Umbilical cord (tissue), 2 donors: ENCODE results near the gene TSPAN14. TPM values are rescaled to one million over a fixed set of nuclear protein-coding genes. Genes with fewer than 3 reads are reported as not detected.
"Not testable (repeated sequence)": the region's sequence is repeated elsewhere in the genome, so short reads cannot be mapped to it uniquely, and the experiment has no call there.

Source experiments
- DNase-seq: peaks from one replicate; pipeline ENCODE4 v3.0.0-alpha.2; 2015; ENCODE audit warnings: low spot score
- total RNA-seq: library from RNA; depleted of rRNA; stranded (reverse); fragments of >200 nt; gene quantifications from one replicate; pipeline ENCODE4 v1.2.3, GENCODE V29; 2014; ENCODE audit warnings: low replicate concordance; ENCODE audit not compliant: insufficient read depth

TSPAN14 gene, protein sequence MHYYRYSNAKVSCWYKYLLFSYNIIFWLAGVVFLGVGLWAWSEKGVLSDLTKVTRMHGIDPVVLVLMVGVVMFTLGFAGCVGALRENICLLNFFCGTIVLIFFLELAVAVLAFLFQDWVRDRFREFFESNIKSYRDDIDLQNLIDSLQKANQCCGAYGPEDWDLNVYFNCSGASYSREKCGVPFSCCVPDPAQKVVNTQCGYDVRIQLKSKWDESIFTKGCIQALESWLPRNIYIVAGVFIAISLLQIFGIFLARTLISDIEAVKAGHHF
- total RNA-seq, result 32.7 TPM

DNA sequence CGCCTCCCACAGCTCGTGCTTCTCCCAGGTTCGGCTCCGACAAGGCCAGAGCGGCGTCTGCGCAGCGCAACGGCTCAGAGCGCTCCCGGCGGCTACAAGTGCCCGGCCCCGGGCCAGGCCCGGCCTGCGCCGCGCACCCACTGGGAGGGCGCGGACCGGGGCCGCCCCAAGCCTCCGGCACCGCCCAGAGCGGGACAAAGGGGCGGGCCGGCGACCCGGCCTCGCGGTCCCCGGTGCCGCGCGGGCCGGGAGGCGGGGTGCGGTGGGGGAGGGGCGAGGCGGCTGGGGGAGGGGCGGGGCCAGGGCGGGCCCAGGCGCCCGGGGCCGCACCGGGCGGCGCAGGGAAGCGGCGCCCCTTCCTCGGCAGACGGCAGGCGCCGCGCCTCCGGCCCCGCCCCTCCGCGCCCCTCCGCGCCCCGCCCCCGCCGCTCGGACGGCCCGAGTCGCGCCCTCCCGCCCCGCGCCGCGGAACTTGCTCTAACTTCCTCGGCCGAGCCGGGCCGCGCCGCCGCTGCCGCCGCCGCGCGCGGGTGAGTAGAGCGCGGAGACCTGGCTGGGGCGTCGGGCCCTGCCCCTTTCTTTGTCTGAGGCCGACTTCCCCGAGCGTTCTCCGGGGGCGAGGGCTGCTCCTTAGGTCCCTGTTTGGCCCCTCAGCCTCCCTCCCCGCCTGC, at the start of gene TSPAN14:
Gene TSPAN14 (plus strand): TSS at position 469 of the 671 bp plus-strand sequence. CDS start 34,924 bp downstream, outside the sequence.
- DNase-seq, result peak; percentile 83

DNA sequence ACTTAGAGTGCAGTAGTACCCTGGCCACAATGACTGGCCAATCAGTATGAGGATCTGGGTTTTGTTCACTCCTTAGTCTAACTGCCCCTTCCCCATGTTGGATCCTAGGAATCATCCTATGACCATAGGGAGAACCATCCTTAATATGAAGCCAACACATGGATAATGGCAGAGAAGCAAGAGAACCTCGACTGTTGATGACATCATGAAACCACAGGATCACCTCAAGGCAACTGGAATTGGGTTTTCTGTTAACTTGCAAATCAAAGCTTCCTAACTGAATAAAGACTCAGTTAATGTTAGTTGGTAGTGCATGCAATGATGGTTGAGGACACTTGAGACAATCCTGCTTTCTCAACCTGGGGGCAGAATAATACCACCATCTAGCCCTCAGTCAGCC, 49.1 kb upstream of the TSPAN14 start:
- no peak for DNase-seq

DNA sequence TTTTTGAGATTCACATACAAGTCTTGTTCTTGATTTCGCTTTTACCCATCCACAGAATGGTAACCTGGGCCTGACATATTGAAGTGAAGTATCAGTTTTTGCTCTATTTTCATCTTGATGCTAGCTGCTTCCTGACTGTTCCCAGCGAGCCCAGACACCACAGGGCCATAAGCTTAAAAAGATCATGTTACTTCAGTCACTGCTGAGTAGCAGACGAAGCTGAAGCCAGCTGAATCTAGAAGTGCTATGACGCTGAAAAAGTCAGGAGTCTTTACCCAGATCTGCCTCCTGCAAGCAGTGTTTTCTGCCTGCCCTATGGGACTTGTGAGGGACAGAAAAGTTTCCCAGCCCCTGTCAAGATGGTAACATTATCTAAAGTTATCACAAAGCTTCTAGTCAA, 48.5 kb upstream of the TSPAN14 start:
- peak; percentile 79 for DNase-seq

DNA sequence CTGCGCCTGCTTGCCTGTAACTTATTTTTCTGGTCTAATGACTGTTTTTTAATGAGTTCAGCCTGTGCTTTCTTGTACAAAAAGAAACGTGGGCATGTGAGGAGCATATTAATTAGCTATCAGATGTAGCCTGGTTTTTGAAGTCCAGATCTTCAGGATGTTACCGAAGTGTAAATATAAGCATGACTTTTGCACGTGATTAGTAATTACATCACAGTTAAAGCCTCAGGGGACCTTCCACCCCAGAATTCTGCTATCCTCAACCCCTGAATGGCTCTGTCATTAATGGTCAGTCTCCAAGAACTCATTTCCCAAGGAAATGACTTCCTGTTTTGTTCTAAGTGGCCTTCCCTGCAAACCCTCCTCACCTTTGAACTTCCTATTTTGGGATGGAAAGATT, 47.9 kb upstream of the TSPAN14 start:
- no peak for DNase-seq

DNA sequence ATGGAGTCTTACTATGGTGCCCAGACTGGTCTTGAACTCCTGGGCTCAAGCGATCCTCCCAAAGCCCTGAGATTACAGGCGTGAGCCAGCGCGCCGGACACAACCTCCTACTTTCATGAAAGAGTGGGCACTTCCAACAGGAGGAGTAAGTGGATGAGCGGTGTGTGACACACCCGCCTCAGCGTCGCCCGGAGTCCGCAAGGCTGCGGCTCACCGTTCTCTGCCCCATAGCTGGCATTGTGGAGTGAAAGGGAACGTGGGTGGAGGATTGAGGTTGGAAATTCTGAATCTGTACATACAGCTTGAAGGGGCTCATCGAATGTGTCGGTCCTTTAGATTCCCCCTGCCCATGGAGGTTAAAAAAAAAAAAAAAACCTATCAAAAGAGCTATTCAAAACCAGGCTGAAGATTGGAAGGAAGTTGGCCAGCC, 46.3 kb upstream of the TSPAN14 start:
- peak; percentile 33 for DNase-seq

DNA sequence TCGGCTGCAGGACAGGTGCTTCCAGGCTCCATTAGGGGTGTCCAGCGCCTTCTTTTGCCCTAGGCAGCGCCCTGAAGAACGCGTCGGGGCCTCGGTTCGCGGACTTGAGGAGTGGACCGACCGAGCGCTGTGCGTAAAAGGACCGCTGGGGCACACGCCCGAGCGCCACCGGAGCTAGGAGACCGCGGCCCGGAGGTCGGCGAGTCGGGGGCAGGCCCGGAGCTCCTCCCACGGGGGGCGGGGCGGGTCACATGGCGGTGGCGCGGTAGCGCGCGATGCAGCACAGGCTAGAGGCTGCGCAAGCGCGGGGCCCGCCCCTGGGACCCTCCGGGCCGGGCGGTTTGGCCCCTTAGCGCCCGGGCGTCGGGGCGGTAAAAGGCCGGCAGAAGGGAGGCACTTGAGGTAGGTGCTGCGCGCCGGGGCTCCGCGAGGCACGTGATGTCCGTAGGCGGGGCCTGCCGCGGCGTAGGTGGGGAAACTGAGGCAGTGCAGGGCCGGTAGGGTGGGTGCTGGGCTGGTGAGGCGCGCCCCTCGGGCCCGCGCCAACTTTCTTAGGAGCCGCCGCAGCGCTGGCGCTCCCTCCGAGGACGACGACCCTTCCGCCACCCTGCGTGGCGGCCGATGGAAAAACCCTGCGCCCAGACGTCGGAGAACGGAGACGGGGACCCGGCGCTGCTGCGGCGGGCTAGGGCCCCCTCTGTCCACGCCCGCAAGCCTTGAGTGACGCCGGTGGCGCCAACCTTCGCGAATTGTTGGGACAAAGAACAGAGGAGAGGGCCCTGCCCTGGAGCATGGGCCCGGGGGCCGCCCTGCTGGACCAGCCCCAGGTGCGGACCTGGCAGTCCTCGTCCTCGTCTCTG, 45.6 kb upstream of the TSPAN14 start, which contains the start of gene PRXL2A:
Gene PRXL2A (plus strand): TSS at position 310 of the 860 bp plus-strand sequence. CDS start 11,917 bp downstream, outside the sequence.
- DNase-seq, result peak; percentile 81

DNA sequence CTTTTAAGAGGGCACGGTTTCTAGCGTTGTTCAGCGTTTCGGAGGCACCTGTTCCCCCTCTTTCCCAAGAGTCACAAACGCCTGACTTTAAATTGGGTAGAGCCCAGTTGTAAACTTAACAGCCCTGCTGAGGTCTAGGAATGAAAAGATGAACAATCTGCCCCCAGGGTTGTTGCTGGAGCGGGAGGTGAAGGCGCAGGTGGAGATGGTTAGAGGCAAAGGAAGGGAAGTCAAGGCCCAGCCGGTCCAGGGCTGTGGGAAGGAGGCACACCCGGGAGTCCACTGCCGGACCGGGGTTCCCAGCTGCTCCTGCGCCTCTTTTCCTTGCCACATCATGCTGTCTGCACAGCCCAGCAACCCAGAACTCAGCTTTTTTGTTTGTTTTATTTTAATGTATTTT, 45.0 kb upstream of the TSPAN14 start:
- no peak for DNase-seq

DNA sequence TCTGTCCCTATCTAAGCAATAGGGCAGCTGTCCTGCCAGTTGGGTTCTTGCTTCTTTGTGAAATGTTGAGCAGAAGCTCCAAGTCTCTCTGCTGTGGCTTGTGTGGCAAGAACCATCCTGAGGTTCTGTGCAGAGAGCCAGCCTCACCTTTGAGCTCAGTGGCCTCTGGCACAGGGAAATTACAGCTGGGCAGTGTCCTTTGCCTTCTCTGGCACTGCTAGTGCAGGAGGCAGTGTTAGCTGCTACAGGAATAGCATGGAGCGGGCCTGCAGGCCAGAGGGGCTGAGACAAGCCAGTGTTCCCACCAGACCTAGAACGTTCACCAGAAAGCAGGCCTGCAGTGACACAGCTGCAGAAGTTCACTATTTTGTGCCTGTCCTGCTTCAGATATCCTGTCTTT, 44.0 kb upstream of the TSPAN14 start:
- DNase-seq, result no peak

DNA sequence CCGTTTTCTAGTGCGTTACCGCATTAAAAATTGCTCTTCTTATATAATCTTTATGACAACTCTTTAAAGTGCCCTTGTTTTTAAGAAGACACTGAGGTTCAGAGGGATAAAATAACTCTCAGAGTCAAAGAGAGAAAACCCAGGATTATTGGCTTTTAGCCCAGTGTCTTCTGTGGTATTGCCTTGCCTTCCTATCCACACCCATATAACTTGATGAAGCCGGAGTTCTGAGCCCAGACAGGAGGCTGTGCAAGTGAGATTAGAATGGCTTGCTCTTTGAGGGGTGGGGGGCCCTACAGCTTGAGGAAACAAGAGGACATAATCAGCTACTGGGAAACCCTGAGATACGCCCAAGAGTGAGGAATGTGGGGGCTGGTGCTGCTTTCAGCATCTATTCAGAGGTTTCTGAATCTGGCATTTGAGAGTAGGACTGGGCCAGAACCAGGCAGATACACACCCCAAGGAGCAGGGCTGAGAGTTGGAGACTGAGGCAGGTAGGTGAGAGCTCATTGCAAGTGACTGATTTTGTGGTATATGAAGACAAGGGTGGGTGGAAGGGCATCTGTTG, 43.4 kb upstream of the TSPAN14 start:
- peak; percentile 93 for DNase-seq

DNA sequence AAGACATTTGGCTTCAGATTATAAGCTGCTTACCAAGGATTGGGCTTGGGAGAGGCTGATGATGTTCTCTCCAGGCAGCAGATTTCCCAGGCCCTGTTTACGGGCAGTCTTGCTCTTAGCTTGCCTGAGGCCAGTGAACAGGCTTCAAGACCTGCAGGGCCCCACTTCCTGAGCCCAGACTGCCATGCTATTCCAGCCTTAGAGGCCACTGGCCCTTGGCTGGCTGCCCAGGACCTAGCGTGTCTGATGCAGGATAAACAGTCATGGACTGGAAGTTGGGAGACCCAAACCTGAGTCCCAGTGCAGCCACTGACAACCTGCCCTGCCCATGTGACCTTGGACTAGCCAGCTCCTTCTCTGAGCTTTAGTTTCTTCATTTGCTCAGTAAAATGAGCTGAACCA, 42.8 kb upstream of the TSPAN14 start:
- DNase-seq, result no peak

DNA sequence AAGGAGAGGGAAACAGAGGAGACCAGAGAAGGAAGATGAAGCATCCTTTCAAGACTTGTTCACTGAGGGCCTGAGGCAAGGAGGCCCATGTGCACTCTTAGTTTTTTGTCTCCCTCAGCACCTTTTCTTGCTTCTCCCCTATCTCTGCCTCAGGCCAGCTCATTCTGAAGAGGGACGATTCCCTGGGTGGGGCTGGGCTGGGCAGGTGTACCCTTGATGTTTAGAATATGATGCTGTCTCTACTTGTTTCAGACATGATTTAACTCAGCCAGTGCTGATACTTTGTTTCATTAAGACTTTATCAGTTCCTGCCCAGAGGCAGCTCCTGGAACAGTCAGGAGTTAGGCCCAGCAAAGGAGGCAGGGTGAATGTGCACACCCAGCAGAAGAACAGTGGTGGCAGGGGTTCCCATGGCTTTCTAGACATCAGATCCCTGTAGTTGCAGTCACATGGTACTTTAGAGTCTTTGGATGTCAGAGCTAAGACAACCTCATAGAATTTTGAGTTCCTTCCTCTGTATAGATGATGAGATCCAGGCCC, 42.4 kb upstream of the TSPAN14 start:
- DNase-seq, result peak; percentile 47

DNA sequence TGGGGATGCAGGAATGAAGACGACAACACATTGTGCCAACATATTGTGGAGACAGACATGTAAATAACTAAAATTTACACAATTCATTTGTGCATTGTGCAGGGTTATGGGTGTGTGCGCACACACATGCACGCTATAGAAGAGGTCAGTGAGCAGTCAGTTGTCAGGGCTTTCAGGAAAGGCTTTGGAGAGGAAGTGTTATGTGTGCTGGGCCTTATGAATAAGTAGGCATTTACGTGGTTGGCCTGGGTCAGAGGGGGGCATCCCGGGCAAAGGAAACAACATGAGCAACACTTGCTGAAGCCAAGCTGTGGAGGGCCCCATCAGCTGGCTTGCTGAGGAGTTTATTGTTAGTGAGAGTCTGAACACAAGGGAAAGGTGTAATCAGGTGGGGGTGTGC, 41.6 kb upstream of the TSPAN14 start:
- peak; percentile 35 for DNase-seq

DNA sequence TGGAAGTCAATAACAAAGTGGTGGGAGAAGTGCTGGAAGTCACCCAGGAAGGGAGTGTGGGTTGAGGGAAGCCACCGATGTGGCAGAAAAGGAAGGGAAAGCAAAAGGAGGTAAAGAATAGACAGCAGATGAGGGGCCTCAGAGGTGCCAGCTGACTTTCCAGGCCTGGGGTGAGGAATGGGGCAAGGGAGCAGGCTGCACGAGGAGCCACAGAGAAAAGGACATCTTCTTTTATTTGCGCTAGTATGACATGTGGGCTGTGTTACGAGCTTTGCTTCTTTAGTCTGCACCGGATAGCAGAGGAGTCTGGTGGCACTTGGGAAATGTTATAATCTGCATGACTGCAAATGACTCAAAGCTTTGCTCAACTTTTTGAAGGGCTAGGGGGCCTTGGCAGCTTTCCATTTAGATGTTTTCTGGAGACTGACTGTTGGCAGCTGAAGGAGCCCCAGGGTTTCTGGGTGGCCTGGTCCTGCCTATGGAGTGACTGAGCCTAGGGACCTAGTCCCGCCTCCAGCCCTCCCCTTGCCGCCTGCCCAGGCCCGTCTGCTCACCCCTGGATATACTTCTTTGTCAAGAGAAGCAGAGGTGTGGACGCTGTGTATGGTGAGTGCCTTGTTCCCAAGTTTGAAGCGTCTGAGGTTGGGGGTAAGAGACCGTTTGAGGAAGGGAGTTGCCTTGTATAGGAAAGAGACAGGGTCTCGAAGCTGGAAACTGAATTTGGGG, 40.7 kb upstream of the TSPAN14 start:
- DNase-seq, result peak; percentile 86

DNA sequence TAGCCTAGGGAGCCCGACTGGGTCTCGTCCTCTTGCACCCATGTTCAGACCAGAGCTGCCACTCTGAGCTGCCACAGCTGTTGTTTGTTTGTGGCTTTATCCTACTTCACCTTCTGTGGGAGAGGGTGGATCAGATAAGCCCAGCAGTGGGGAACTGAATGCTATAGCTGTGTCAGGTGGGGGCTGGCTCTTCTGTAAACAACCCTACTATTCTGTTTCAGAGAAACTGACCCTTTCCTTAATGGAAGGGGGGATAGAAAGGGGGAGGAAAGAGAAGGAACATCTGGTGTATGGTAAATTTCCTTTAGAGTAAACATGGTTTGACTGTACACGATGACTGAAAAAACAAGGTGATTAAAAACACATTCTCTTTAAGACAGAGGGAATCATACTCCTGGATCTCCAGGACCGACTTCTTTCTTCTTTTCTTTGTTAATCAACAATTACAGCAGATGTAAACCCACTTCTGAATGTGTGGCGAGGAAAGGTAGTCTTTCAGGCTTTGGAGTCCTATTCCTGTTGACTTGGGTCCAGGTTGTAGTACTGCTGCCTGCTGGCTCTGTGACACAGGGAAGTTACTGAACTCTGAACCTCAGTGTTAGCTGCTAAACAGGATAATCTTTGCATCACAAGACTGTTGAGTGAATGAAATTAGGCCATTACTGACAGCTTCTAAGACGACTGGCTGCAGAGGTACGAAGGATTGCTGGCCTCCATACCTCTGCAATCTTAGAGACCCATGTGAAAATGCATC, 39.8 kb upstream of the TSPAN14 start:
- no peak for DNase-seq

DNA sequence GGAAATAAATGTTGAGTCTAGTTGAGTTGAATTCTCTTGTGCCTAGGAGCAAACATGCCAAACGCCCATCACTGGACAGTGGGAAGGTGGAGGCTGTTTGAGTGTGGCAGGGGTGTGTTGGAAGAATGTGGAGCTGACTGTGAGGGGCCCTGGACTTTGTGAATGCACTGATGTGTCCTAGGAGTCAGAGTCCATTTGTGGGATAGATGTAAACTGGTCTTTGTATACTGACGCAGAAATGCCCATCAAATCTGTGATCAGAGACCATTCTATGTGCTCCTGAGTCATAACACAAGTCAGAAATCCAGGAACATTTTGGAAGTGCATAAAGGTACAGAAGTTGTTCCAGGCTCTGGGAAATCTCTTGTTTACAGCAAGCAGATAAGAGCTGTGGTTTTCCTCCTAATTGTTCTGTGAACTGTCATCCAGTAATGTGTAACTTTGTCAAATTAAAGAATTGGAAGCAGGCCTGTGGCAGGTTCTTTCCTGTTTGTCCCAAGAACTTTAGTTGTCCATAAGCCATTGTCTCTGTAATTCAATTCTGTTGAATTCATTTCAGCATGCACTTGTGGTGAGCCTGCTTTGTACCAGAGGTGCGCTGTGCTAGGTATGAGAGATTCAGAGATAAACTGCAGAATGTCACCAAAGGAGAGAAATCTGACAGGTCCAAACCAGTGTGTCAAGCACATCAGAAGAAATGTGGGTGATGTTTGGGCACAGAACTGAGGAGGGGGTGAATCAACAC, 38.2 kb upstream of the TSPAN14 start:
- no peak for DNase-seq

DNA sequence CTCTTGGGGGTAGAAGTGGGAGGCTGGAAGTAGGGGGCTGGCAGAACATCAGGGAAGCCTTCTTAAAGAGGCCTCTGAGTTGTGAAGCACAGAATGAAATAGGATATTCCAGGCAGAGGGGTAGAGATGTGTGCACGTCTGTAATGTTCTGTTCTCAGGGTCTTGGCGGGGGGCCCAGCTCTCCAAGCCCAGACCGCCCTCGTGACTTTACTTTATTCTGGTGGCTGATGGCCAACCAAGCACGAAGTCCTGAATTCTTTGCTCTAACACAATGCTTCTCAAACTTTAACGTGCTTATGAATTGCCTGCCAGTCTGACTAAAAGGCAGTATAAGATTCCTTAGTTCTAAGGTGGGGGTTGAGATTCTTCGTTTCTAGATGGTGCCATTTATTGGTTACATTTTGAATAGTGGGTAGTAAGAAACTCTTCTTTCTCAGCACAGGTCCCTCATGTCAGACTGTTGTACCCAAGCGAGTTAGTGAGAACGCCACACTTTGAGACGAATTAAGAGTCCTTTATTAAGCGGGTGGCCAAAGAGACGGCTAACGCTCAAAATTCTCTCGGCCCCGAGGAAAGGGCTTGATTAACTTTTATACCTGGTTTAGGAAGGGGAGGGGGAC, 37.5 kb upstream of the TSPAN14 start:
- DNase-seq, result peak; percentile 84

DNA sequence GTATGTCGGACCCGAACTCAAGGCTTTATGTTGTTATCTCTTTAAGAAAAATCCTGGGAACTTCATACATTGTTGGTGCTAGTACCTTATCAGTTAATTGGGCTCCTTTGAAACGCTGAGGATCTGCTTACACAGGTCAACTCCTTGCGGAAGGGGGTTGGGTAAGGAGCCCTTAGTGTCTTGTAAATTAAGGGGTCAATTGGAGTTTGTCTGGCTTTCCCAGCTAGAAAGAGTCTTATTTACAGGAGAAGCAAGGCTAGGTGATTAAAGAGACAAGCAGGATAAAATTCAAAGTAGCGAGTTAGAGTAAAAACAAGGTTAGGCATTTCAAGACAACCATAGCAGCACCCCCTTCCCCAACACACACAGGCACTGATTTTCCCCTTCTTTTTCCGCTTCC, 36.9 kb upstream of the TSPAN14 start:
- not testable (repeated sequence) for DNase-seq

DNA sequence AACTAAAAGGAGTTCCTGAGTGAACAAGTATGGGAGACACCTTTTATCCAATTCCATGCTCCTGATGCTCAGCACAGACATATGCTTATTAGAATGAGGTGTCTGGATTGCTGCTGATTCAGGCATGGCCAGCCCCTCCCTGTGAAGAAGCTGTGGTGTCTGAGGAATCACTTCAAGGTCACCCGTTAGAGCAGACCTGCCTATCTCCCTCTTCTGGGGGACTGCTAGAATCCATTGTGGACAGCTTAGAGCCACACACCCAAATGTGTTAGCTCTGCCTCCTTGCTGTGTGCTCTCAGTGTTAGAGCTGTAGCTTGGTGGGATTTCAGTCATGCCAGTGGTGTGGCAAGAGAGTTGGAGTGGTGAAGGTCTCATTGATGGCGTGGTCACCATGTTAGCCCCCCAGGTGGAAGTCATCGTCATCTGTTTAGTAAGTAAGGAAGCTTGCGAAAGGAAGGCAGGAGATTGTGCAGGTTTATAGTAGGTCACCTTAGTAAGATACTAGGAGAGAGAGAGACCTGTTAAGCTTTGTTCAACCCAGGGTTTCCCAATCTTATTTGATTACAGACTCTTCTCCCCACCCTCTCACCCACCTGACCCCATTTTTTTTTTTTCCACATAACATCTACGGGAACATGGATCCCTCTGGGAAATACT, 32.9 kb upstream of the TSPAN14 start:
- DNase-seq, result no peak
